Mesenchymal stem cell (in vitro differentiated cells and primary cell): ENCODE measurements around the gene CTF1.

ENCODE experiments used
- DNase-seq: peaks from one replicate; pipeline ENCODE4 v3.0.0-alpha.2; 2013
- H2AFZ ChIP-seq: one replicate; pipeline ENCODE4 v1.6.1; 2013; ENCODE audit warnings: low read depth, mild to moderate bottlenecking, control low read depth, inconsistent platforms, low read length, moderate library complexity
- H2AK5ac ChIP-seq: 2 replicates; pipeline ENCODE4 v1.6.1; 2013; ENCODE audit warnings: low read length, moderate library complexity, mild to moderate bottlenecking, inconsistent platforms; ENCODE audit not compliant: severe bottlenecking
- H2BK120ac ChIP-seq: one replicate; pipeline ENCODE4 v1.6.1; 2013; ENCODE audit warnings: low read depth, mild to moderate bottlenecking, inconsistent platforms, low read length, moderate library complexity
- H2BK12ac ChIP-seq, 2 experiments: one replicate each; pipeline ENCODE4 v1.6.1; 2013; ENCODE audit warnings: inconsistent platforms in 2 of 2, low read length in 2 of 2, mild to moderate bottlenecking in 2 of 2, moderate library complexity in 2 of 2, control low read depth in 1 of 2
- H2BK15ac ChIP-seq: one replicate; pipeline ENCODE4 v1.6.1; 2013; ENCODE audit warnings: mild to moderate bottlenecking, low read depth, inconsistent platforms; ENCODE audit not compliant: poor library complexity, severe bottlenecking
- H2BK5ac ChIP-seq: 2 replicates; pipeline ENCODE4 v1.6.1; 2013; ENCODE audit warnings: low read depth, mild to moderate bottlenecking, low read length, control low read depth, inconsistent platforms; ENCODE audit not compliant: poor library complexity, severe bottlenecking
- H3K14ac ChIP-seq, 2 experiments: one replicate each; pipeline ENCODE4 v1.6.1; 2013; ENCODE audit warnings: inconsistent platforms in 2 of 2, low read length in 2 of 2, control low read depth in 1 of 2, mild to moderate bottlenecking in 1 of 2, moderate library complexity in 1 of 2
- H3K18ac ChIP-seq, 2 experiments: one replicate each; pipeline ENCODE4 v1.6.1; 2013; ENCODE audit warnings: inconsistent platforms in 2 of 2, low read length in 2 of 2, control low read depth in 1 of 2, low read depth in 1 of 2, mild to moderate bottlenecking in 1 of 2
- H3K23ac ChIP-seq, 2 experiments: one replicate each; pipeline ENCODE4 v1.6.1; 2013; ENCODE audit warnings: inconsistent platforms in 2 of 2, low read length in 2 of 2, mild to moderate bottlenecking in 2 of 2, moderate library complexity in 2 of 2, control low read depth in 1 of 2
- H3K27ac ChIP-seq: 2 replicates; pipeline ENCODE4 v1.5.1; 2013; ENCODE audit warnings: mild to moderate bottlenecking, moderate library complexity, low read length, control low read depth, inconsistent platforms; ENCODE audit not compliant: poor library complexity, severe bottlenecking
- H3K27me3 ChIP-seq, 2 experiments: 2 replicates each; pipeline versions ENCODE4 v1.6.1 to v1.7.0; 2013; ENCODE audit warnings: low read length in 2 of 2, mild to moderate bottlenecking in 2 of 2, moderate library complexity in 2 of 2, control low read depth in 1 of 2, inconsistent platforms in 1 of 2; ENCODE audit not compliant: control insufficient read depth in 1 of 2, insufficient read depth in 1 of 2
- H3K36me3 ChIP-seq, 2 experiments: 2 replicates each; pipeline versions ENCODE4 v1.6.1 to v1.7.0; 2013; ENCODE audit warnings: low read length in 2 of 2, control low read depth in 1 of 2, inconsistent platforms in 1 of 2, low read depth in 1 of 2, mild to moderate bottlenecking in 1 of 2; ENCODE audit not compliant: insufficient read depth in 2 of 2, control insufficient read depth in 1 of 2
- H3K4ac ChIP-seq, 2 experiments: one replicate each; pipeline ENCODE4 v1.6.1; 2013; ENCODE audit warnings: inconsistent platforms in 2 of 2, low read length in 2 of 2, mild to moderate bottlenecking in 2 of 2, moderate library complexity in 2 of 2, control low read depth in 1 of 2, low read depth in 1 of 2
- H3K4me1 ChIP-seq: 2 replicates; pipeline ENCODE4 v1.6.1; 2013; ENCODE audit warnings: low read depth, low read length, control low read depth; ENCODE audit not compliant: control insufficient read depth, insufficient read depth
- H3K4me2 ChIP-seq: 2 replicates; pipeline ENCODE4 v1.6.1; 2013; ENCODE audit warnings: low read length, mild to moderate bottlenecking, inconsistent platforms; ENCODE audit not compliant: poor library complexity, severe bottlenecking
- H3K4me3 ChIP-seq, 2 experiments: 2 replicates each; pipeline versions ENCODE4 v1.5.1 to v1.7.0; 2013; ENCODE audit warnings: low read length in 2 of 2, mild to moderate bottlenecking in 2 of 2, control low read depth in 1 of 2, low read depth in 1 of 2; ENCODE audit not compliant: insufficient read depth in 1 of 2
- H3K79me1 ChIP-seq: replicated peaks from 2 replicates; pipeline ENCODE4 v1.6.1; 2013; ENCODE audit warnings: mild to moderate bottlenecking, control low read depth, low read length, inconsistent platforms; ENCODE audit not compliant: poor library complexity, severe bottlenecking
- H3K9ac ChIP-seq: 2 replicates; pipeline ENCODE4 v1.7.0; 2013; ENCODE audit warnings: mild to moderate bottlenecking, low read length, moderate library complexity
- H3K9me3 ChIP-seq: 2 replicates; pipeline ENCODE4 v1.7.0; 2013; ENCODE audit warnings: mild to moderate bottlenecking, low read length; ENCODE audit not compliant: control insufficient read depth
- H4K8ac ChIP-seq: one replicate; pipeline ENCODE4 v1.6.1; 2013; ENCODE audit warnings: inconsistent platforms, mild to moderate bottlenecking, low read length, moderate library complexity
- H4K91ac ChIP-seq: one replicate; pipeline ENCODE4 v1.6.1; 2013; ENCODE audit warnings: mild to moderate bottlenecking, low read length, inconsistent platforms
- WGBS: methylation state at CpG from one replicate; pipeline ENCODE4 v1.1.7; 2013; ENCODE audit warnings: mixed read lengths; 5-methylcytosine and 5-hydroxymethylcytosine counted together

CTF1 gene

DNA sequence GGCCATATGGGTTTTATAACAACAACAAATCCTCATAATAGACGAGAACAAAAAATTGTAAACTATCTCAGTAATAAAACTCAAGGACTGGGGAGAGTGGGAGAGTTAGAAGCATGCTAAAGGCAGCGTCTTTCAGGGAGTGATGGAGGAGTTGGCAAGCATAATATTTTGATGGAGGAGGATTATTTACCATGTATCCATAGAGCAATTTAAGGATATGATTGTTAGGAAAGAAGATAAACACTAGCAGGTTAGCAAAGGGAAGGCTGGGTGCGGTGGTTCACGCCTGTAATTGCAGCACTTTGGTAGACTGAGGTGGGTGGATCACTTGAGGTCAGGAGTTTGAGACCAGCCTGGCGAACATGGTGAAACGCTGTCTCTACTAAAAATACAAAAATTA, 30.4 kb upstream of the CTF1 start:
- no peak overlapping the region for H3K4me3 ChIP-seq
- no peak overlapping the region for H2BK12ac ChIP-seq
- H4K91ac ChIP-seq, result no peak overlapping the region
- H2AK5ac ChIP-seq, result no peak overlapping the region
- no peak overlapping the region for H3K23ac ChIP-seq
- H3K18ac ChIP-seq, result no peak overlapping the region
- no peak overlapping the region for H2BK5ac ChIP-seq
- no peaks in the 10 kb centered on the region for H3K79me1 ChIP-seq
- H2AFZ ChIP-seq, result no peak overlapping the region
- no peaks in the 10 kb centered on the region for H3K4me1 ChIP-seq
- no peak overlapping the region for H3K4me2 ChIP-seq
- no peaks in the 10 kb centered on the region for H3K36me3 ChIP-seq
- H3K27ac ChIP-seq, result no peak overlapping the region
- H3K9me3 ChIP-seq, result peaks cover 2% of the 10 kb centered on the region
- H3K27me3 ChIP-seq, result no peaks in the 10 kb centered on the region
- WGBS, result 73% methylated on average over 5 of the region's 6 CpGs
- no peak overlapping the region for H4K8ac ChIP-seq
- no peak overlapping the region for H2BK120ac ChIP-seq
- H3K4ac ChIP-seq, result no peak overlapping the region
- no peak overlapping the region for H3K14ac ChIP-seq
- no peak overlapping the region for H2BK15ac ChIP-seq
- no peak overlapping the region for H3K9ac ChIP-seq
- DNase-seq, result no peak

DNA sequence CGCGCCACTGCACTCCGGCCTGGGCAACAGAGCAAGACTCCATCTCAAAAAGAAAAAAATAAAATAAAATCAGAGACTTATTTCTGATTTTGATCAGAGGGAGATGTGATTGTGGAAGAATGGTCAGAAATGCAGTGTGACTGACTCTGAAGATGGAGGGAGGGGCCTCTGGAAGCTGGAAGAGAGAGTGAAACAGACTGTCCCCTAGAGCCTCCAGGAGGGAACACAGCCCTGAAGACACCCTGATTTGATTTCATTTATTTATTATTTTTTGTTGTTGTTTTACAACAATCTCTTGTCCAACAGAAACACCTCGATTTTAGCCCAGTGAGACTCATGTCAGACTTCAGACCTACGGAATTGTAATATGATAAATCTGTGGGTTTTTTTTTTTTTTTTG, 28.7 kb upstream of the CTF1 start:
- 97% methylated on average over 2 of the region's 5 CpGs for WGBS
- no peaks in the 10 kb centered on the region for H3K4me1 ChIP-seq

DNA sequence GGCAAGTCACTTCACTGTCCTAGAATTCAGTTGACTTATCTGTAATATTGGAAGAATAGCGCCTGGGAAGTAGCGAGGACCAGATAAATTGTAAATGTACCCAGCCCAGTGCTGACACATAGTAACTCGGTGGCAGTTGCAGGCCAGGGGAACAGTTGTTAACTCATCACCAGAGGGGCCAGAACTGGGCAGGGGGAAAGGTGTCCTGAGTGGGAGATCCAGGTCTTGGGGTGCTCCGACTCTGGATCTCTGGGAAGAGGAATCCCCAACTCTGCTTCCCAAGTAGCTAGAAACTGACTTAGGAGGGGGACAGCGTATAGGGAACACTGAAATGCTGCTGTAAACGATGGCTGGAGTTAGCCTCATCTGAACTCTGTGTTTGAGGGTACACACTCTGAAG, 25.5 kb upstream of the CTF1 start:
- Histone ChIP-seq H3K4me2 (no peak overlapping the region), H2BK5ac (no peak overlapping the region), H3K9ac (no peak overlapping the region), H3K9me3 (no peaks in the 10 kb centered on the region), H3K36me3 (peaks cover 6 to 12% of the 10 kb centered on the region in 2 experiments), H3K23ac (no peak overlapping the region), H3K4me1 (peaks cover 7% of the 10 kb centered on the region), H4K91ac (no peak overlapping the region), H4K8ac (no peak overlapping the region), H2BK120ac (no peak overlapping the region), H3K18ac (no peak overlapping the region), H2AFZ (no peak overlapping the region), H3K4me3 (no peak overlapping the region), H3K79me1 (peaks cover 11% of the 10 kb centered on the region), H2BK12ac (no peak overlapping the region), H3K4ac (no peak overlapping the region), H2BK15ac (no peak overlapping the region), H3K27me3 (no peaks in the 10 kb centered on the region), H2AK5ac (no peak overlapping the region), H3K14ac (no peak overlapping the region), H3K27ac (no peak overlapping the region)
- WGBS, result 95% methylated on average over 6 of the region's 6 CpGs
- DNase-seq, result no peak

More for the DNA sequence above, 28.7 kb upstream of the CTF1 start:
- peaks cover 5% of the 10 kb centered on the region for H3K79me1 ChIP-seq
- no peak overlapping the region for H2BK12ac ChIP-seq
- H2AK5ac ChIP-seq, result no peak overlapping the region
- no peak overlapping the region for H2BK5ac ChIP-seq
- DNase-seq, result peak; percentile 45
- H3K4me2 ChIP-seq, result no peak overlapping the region
- H3K14ac ChIP-seq, result no peak overlapping the region
- H2AFZ ChIP-seq, result no peak overlapping the region
- peaks cover 6 to 8% of the 10 kb centered on the region in 2 experiments for H3K36me3 ChIP-seq
- no peak overlapping the region for H2BK15ac ChIP-seq
- no peak overlapping the region for H4K8ac ChIP-seq
- H3K9me3 ChIP-seq, result peaks cover 2% of the 10 kb centered on the region
- H3K23ac ChIP-seq, result no peak overlapping the region
- no peak overlapping the region for H3K18ac ChIP-seq
- no peak overlapping the region for H3K27ac ChIP-seq
- H3K9ac ChIP-seq, result no peak overlapping the region
- H3K4me3 ChIP-seq, result no peak overlapping the region
- H3K27me3 ChIP-seq, result no peaks in the 10 kb centered on the region
- no peak overlapping the region for H4K91ac ChIP-seq
- H3K4ac ChIP-seq, result no peak overlapping the region
- no peak overlapping the region for H2BK120ac ChIP-seq

DNA sequence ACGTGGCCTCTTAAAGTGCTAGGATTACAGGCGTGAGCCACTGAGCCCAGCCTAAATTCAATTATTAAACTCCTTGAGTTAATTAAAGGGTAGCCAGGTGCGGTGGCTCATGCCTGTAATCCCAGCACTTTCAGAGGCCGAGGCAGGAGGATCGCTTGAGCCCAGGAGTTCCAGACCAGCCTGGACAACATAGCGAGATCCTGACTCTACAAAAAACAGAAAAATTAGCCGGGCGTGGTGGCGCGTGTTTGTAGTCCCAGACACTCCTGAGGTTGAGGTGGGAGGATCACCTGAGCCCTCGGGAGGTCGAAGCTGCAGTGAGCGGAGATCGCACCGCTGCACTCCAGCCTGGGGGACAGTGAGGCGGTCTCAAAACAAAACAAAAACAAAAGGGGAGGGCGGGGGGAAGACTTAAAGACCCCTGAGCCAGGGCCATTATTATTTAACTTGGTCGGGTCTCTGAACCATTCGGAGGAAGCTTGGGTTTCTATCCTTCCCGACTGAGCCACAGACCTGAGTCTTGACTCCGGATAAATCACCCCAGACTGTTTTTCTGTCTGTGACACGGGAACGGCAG, 22.1 kb upstream of the CTF1 start:
- no peak overlapping the region for H3K23ac ChIP-seq
- DNase-seq, result no peak
- H2BK120ac ChIP-seq, result no peak overlapping the region
- no peak overlapping the region for H2BK15ac ChIP-seq
- peak overlapping the region; percentile 69 to 87 for H3K4me3 ChIP-seq
- H3K14ac ChIP-seq, result no peak overlapping the region
- peaks cover 11 to 19% of the 10 kb centered on the region in 2 experiments for H3K36me3 ChIP-seq
- peaks cover 15% of the 10 kb centered on the region for H3K4me1 ChIP-seq
- no peak overlapping the region for H2BK5ac ChIP-seq
- peak overlapping the region; percentile 46 for H4K8ac ChIP-seq
- peak overlapping the region; percentile 95 for H3K9ac ChIP-seq
- no peaks in the 10 kb centered on the region for H3K9me3 ChIP-seq
- no peak overlapping the region for H2BK12ac ChIP-seq
- peak overlapping the region in 1 of 2 experiments; percentile 32 for H3K4ac ChIP-seq
- peak overlapping the region; percentile 66 for H2AFZ ChIP-seq
- peak overlapping the region; percentile 70 for H3K4me2 ChIP-seq
- no peak overlapping the region for H2AK5ac ChIP-seq
- peak overlapping the region; percentile 39 for H3K27ac ChIP-seq
- peak overlapping the region; percentile 76 to 95 for H3K18ac ChIP-seq
- H3K27me3 ChIP-seq, result no peaks in the 10 kb centered on the region
- peaks cover 17% of the 10 kb centered on the region for H3K79me1 ChIP-seq
- 46% methylated on average over 23 of the region's 23 CpGs for WGBS
- no peak overlapping the region for H4K91ac ChIP-seq
